SK-N-DZ (cell line): ENCODE data around the gene TARBP1.
A peak's percentile ranks its signal among the peaks of the same experiment; 100 is the strongest.
"Not testable (repeated sequence)": the region's sequence is repeated elsewhere in the genome, so short reads cannot be mapped to it uniquely, and the experiment has no call there.

Source experiments
- DNase-seq: peaks from one replicate; pipeline ENCODE4 v3.0.0-alpha.2; 2015; ENCODE audit warnings: low spot score

Gene TARBP1

DNA sequence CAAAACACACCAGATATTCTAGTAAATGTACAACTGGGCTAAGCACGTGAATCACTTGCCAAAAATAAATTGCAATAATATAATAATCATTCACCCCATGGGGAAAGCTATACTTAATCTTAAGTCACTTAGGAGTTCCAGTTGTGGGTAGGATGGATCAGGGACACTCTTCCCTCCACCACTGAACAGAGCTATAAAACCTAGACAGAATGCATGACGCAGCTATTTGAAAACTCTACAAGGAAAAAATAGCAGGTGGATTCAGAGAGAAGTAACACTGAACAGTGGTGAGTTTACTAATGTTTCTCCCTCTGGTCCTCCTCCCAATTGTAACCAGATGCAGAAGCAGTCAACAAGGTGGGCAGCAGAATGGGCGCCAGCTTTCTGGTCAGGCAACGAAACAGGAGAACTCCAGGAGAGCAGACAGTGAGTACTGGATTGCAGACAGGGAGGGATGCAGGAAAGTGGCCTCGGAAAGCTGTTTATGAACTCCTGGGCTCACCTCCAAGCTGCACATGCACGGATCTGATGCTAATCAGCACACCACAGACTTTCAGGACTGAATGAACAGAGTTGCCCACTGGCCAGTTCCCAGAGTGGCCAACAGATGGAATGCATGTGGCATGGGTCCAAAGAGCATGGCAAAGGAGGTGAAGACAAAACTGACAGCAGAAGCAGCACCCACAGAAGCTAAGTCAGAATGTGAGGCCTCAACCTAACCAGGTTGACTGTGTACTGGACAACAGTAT lies 41.4 kb downstream of the TARBP1 start:
- DNase-seq, result no peak

DNA sequence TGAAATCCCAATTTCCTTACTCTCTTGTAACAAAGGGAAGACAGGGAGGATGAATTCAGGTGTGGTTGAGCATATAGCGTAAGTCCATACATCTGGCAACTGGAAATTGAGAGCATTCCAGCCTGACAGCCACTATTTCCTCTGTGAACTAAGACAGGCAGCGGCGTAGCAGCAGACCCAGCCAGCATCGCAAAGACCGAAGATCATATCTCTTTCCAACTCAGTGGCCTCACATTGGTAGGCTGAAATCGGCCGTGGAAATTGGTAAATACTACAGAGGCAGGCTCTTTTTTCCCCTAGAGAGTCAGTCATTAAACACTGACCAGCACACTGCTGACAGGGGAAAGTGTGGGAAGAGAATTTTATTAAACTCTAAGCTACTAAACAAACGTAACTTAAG lies 43.4 kb downstream of the TARBP1 start:
- DNase-seq, result peak; percentile 79

DNA sequence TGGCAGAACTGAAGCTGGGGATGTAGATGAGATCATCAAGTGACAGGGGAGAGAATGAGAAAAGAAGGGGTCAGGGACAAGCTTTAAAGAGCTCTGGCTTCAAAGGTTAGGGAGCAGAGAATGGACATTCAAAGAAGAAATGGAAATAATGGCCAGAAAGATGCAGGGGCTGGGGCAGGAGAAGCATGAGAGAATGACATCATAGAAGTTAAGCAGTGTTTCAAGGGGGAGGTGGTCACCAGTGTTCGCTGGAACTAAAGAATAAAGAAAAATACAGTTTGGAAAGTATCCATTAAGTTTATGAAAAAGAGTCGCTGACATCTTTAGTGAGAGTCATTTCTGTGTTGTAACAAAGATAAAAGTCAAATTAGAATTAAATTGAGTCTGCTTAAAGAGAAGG lies 44.3 kb downstream of the TARBP1 start:
- no peak for DNase-seq

- no peak for DNase-seq
Measured at GRCh38 chr1:234433563-234434285, 45.3 kb downstream of the TARBP1 start.

DNA sequence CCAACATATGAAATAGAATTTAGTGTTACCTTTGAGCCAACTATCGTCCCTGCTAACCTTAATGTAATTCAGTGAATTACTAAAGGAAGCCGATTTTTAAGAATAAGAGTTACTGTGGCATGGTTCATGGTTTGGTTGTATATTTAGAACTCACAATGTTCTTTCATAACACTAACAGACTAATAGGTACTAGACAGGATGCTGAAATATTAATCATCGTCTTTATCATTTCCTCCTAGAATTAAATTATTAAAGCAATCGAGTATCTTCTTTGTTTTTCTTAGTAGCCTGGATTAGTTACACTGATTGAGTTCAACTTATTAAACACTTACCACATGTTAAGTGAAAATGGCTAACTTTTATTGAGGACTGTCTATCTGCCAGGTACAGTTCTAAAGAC lies 47.7 kb downstream of the TARBP1 start:
- no peak for DNase-seq

DNA sequence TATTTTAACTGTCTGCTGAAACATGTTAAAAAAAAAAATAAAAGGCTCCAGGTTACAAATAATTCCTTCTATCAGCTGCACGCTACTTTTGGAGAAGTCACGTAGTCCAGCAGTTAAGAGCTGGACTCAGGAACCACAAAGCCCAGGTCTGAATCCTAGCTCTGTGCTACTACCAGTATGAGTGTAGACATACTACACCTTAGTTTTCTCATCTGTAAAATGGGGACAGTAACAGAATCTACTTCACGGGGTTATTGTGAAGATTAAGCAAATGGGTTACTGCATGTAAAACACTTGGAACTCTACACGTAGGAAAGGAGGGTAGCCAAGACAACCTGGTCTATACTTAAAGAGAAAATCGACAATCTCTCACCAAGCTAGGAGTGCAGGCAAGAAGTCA lies 48.3 kb downstream of the TARBP1 start:
- DNase-seq, result no peak

- no peak for DNase-seq
Measured at GRCh38 chr1:234429434-234429806, 49.6 kb downstream of the TARBP1 start.

DNA sequence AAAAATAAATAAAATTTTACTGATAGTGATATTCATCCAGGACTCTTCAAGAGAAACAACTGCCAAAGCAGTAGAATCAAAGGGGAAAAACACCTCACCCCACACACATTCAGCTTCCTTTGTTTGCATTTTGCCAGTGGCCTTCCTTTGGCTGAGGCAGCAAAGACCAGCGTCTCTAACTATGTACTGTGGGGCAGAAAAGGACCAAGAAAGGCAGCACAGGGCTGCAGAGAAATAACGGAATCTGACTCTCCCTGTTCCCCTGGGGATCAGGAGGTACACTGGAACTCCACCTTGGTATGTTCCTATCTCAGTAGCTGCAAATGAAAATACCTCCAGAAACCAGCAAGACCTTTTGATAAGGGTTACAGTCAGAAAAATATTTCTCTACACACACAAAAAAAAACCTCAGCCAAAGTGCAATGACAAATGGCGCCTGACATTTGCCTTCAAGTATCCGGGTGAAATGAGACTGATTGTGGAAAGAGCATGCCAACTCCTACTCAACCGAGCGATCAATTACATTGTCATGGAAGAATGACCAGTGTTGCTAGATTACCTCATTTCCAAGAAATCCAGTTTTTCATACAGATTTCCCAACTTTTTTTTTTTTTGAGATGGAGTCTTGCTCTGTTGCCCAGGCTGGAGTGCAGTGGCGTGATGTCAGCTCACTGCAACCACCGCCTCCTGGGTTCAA lies 50.9 kb downstream of the TARBP1 start:
- no peak for DNase-seq

GRCh38 chr1:234413990-234414389 lies 65.0 kb downstream of the TARBP1 start:
- DNase-seq, result no peak

GRCh38 chr1:234413485-234413884 lies 65.5 kb downstream of the TARBP1 start:
- DNase-seq, result no peak

DNA sequence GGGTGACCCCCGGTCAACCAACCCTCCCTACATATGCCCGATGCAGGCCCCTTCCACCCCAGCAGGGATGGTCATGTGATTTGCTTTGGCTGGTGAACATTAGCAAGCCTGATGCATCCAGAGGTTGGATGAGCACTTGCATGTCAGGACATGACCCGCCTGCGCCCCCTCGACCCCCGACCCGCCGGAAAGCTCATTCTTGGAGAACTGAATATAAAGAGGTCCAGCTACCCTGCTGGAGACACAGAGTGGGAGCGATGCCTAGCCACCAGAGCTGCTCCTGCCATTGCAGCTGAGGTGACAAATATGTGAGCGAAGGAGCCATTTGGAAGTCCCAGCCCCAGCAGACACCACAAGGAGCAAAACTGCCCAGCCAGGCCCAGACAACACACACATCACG lies 66.1 kb downstream of the TARBP1 start:
- no peak for DNase-seq

GRCh38 chr1:234409328-234409727 lies 69.7 kb downstream of the TARBP1 start:
- DNase-seq, result peak; percentile 57

- DNase-seq, result no peak
Measured at GRCh38 chr1:234408757-234409156, 70.2 kb downstream of the TARBP1 start.

DNA sequence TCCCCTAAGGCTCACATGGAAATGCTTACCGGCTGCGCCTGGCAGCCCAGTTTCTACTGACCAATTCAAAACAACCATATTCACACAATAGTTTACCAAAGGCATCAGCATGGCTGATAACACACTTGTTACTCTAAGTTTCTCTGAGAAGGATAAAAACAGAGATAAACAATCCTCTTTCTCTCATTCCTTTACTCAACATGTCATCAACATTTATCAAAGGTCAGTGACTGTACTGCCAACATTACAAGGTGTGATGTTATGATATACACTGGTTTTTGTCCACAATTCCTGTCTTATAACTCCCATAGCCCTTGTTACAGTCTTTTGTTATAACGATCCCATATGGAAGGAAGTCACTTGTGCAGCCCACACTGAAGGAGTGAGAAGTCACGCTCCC lies 72.1 kb downstream of the TARBP1 start:
- DNase-seq, result no peak

- no peak for DNase-seq
Measured at GRCh38 chr1:234405676-234406075, 73.3 kb downstream of the TARBP1 start.

- no peak for DNase-seq
Measured at GRCh38 chr1:234402939-234403338, 76.0 kb downstream of the TARBP1 start.

DNA sequence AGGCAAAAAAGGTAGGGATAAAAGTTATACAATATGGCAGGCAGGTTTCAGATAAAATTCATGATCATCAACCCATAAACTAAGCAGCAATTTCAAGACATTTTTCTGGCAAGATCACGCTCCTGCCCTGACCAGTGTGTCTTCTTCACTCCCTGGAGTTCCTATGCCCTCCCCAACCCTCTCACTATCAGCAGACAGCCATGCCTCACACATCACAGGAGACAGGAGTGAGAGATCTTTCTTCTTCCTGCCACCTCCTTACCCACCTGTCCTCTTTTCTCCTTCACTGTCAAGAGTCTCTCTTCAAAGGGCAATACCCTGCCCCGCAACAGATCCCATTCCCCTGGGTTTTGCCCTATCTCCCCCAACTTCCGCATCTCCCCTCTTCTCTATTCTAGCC lies 77.3 kb downstream of the TARBP1 start:
- no peak for DNase-seq

- no peak for DNase-seq
Measured at GRCh38 chr1:234400773-234401172, 78.2 kb downstream of the TARBP1 start.

- DNase-seq, result not testable (repeated sequence)
Measured at GRCh38 chr1:234399515-234399914, 79.5 kb downstream of the TARBP1 start.

DNA sequence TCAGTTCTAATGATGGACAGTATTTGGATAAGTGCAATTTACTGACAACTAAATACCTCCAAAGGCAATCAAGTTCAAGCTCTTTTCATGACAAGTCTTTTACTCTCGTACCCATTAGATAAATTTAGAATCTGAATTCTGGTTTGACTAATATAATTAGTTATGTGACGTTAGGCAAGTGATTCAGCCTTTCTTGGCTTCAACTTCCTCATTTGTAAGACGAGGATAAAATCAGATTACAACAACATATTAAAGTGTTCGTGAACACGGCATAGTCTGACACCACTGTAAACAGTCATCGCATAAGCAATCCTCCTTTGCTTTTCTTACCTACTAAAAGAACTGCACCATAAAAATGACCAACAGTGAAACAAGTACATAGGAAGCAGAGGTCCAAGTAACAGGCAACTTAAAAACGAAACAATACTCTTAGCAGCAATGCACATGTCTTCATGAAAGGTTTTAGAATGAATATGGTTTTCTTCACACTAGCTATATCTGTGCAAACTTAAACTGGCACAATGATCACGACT lies 80.1 kb downstream of the TARBP1 start:
- no peak for DNase-seq

DNA sequence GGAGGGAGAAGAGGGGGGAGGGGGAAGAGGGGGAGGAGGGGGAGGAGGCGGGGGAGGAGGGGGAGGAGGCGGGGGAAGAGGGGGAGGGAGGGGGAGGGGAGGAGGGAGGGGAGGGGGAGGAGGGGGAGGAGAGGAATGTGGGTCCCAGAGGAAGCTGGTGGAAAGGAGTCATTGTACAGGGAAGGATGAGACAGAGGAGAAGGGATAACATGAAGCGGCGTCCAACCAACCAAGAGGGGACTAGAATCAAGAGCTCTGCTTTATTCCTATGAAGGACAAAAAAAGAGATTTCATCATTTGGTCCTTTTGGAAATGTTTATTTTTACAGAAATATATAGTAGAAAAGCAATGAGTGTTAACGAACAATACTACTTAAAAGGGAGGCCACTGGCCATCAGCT lies 81.2 kb downstream of the TARBP1 start:
- DNase-seq, result no peak

DNA sequence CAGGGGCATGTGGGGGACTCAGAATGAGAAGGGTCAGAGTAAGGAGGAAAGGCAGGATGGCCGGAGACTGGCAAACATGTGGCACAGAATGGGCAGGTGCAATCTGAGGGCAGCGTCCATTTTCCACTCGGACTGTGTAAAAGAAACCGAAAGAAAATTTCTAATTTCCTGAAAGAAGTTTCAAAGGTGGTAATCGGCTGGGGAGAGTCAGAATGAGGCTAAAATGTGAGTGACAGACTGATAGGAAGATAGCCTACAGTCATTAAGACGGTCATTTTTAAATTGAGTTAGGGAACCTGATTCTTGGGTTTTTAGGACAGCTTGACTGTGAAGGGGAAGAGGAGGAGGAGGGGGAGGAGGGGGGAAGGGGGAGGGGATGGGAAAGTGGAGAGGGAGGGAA lies 82.1 kb downstream of the TARBP1 start:
- DNase-seq, result peak; percentile 15
